ENCODE results near the gene SORCS2.

SORCS2 gene

DNA sequence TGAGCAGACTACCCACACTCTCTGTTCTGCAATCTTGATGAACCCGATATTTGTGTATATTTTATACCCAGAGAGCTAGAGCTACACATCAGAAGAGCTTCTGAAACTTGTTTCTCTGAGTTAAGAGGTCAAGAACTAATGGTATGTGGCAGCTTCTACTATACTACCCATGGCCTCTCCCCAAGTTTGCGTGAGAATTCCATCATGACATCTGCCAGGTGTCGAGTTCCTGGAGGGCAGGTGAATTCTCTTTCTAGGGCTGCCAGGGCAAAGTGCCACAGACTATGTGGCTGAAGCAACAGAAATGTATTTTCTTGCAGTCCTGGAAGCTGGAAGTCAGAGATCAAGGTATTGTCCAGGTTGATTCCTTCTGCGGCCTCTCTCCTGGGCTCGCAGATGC is 4.4 kb downstream of the SORCS2 start:
- no peak overlapping the region for H3K9ac ChIP-seq (ENCODE audit: insufficient read length, low read depth)
- H3K36me3 ChIP-seq (ENCODE audit: insufficient read depth, insufficient read length, low read length): no peaks in the 10 kb centered on the region
- peaks cover 19% of the 10 kb centered on the region for H3K27me3 ChIP-seq (ENCODE audit: insufficient read depth, insufficient read length)
- peaks cover 43% of the 10 kb centered on the region for H3K4me1 ChIP-seq (ENCODE audit: insufficient read depth, insufficient read length)
- TF ChIP-seq SUZ12 (IDR thresholded peaks at IDR 0.05; ENCODE audit: extremely low read depth, insufficient read depth, insufficient read length) (no peak), YY1 (IDR thresholded peaks at IDR 0.05; ENCODE audit: insufficient read depth, insufficient read length) (no peak), ZNF274 (IDR thresholded peaks at IDR 0.05; ENCODE audit: low read depth, low read length) (no peak)
- DNase-seq (ENCODE audit: low read depth, low spot score): no peak
- no peak overlapping the region for H3K4me3 ChIP-seq (ENCODE audit: insufficient read length, low read depth)
- H3K9me3 ChIP-seq (ENCODE audit: insufficient read depth, low read length): no peaks in the 10 kb centered on the region

DNA sequence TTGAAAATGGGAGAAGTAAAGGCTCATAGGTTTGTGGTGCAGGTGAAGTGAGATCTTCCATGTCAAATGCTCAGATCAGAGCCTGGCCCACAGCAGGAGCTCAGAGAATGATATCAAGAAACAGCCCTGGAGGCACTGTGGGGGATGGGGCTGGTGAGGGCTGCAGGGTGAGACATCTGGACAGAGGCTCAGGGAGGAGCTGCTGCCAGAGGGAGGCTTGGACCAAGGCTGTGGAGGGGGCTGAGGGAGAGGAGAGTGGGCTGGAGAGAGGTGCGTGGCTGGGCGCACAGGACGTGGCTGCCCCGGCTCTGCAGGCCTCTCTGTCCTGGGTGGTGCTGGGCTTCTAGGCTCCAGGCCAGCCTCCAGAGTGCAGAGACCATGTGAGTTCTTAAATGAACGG is 5.6 kb downstream of the SORCS2 start:
- H3K9ac ChIP-seq (ENCODE audit: insufficient read length, low read depth): no peak overlapping the region
- no peaks in the 10 kb centered on the region for H3K9me3 ChIP-seq (ENCODE audit: insufficient read depth, low read length)
- no peak for TF ChIP-seq ZNF274 (IDR thresholded peaks at IDR 0.05; ENCODE audit: low read depth, low read length)
- TF ChIP-seq YY1 (IDR thresholded peaks at IDR 0.05; ENCODE audit: insufficient read depth, insufficient read length): no peak
- TF ChIP-seq SUZ12 (IDR thresholded peaks at IDR 0.05; ENCODE audit: extremely low read depth, insufficient read depth, insufficient read length): no peak
- no peaks in the 10 kb centered on the region for H3K36me3 ChIP-seq (ENCODE audit: insufficient read depth, insufficient read length, low read length)
- H3K27me3 ChIP-seq (ENCODE audit: insufficient read depth, insufficient read length): peaks cover 15% of the 10 kb centered on the region
- no peak for DNase-seq (ENCODE audit: low read depth, low spot score)
- peaks cover 45% of the 10 kb centered on the region for H3K4me1 ChIP-seq (ENCODE audit: insufficient read depth, insufficient read length)
- H3K4me3 ChIP-seq (ENCODE audit: insufficient read length, low read depth): no peak overlapping the region

- no peak for TF ChIP-seq SUZ12 (IDR thresholded peaks at IDR 0.05; ENCODE audit: extremely low read depth, insufficient read depth, insufficient read length)
- Histone ChIP-seq H3K36me3 (ENCODE audit: insufficient read depth, insufficient read length, low read length) (no peaks in the 10 kb centered on the region), H3K9me3 (ENCODE audit: insufficient read depth, low read length) (no peaks in the 10 kb centered on the region), H3K4me1 (ENCODE audit: insufficient read depth, insufficient read length) (peaks cover 42% of the 10 kb centered on the region), H3K9ac (ENCODE audit: insufficient read length, low read depth) (no peak overlapping the region), H3K27me3 (ENCODE audit: insufficient read depth, insufficient read length) (peaks cover 8% of the 10 kb centered on the region), H3K4me3 (ENCODE audit: insufficient read length, low read depth) (no peak overlapping the region)
- DNase-seq (ENCODE audit: low read depth, low spot score): no peak
These were observed 6.2 kb downstream of the SORCS2 start for GRCh38 chr4:7198440-7199128.

DNA sequence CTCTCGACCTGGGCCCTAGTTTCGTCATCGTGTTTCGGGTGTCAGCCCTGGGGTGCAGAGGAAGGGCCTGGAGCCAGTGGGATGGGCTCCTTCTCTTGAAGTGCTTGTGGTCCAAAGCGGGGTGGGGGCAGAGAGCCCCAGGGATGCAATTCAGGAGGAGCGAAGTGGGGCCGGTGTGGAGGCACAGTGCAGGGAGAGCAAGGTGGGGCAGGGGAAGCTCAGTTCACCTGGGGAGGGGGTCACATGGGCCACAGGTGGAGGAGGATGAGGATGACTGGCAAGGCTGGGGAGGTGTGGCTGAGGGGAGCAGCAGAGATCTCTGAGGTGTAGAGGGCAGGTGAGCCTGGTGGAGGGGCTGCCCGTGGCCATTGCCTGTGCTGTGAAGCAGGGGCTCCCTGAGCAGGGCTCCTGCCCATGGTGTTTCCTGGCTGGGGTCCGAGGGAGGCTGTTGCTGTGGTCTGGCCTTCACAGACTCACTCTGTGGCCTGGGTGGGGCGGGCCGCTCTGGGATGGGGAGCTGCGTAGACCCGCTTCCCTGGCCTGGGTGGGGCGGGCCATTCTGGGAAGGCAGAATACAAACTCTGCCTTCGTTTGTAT is 6.9 kb downstream of the SORCS2 start:
- H3K9ac ChIP-seq (ENCODE audit: insufficient read length, low read depth): no peak overlapping the region
- no peak for DNase-seq (ENCODE audit: low read depth, low spot score)
- no peak for TF ChIP-seq YY1 (IDR thresholded peaks at IDR 0.05; ENCODE audit: insufficient read depth, insufficient read length)
- TF ChIP-seq ZNF274 (IDR thresholded peaks at IDR 0.05; ENCODE audit: low read depth, low read length): no peak
- no peak for TF ChIP-seq SUZ12 (IDR thresholded peaks at IDR 0.05; ENCODE audit: extremely low read depth, insufficient read depth, insufficient read length)
- H3K36me3 ChIP-seq (ENCODE audit: insufficient read depth, insufficient read length, low read length): no peaks in the 10 kb centered on the region
- H3K27me3 ChIP-seq (ENCODE audit: insufficient read depth, insufficient read length): peaks cover 2% of the 10 kb centered on the region
- H3K4me3 ChIP-seq (ENCODE audit: insufficient read length, low read depth): no peak overlapping the region
- H3K9me3 ChIP-seq (ENCODE audit: insufficient read depth, low read length): no peaks in the 10 kb centered on the region
- H3K4me1 ChIP-seq (ENCODE audit: insufficient read depth, insufficient read length): peaks cover 37% of the 10 kb centered on the region

DNA sequence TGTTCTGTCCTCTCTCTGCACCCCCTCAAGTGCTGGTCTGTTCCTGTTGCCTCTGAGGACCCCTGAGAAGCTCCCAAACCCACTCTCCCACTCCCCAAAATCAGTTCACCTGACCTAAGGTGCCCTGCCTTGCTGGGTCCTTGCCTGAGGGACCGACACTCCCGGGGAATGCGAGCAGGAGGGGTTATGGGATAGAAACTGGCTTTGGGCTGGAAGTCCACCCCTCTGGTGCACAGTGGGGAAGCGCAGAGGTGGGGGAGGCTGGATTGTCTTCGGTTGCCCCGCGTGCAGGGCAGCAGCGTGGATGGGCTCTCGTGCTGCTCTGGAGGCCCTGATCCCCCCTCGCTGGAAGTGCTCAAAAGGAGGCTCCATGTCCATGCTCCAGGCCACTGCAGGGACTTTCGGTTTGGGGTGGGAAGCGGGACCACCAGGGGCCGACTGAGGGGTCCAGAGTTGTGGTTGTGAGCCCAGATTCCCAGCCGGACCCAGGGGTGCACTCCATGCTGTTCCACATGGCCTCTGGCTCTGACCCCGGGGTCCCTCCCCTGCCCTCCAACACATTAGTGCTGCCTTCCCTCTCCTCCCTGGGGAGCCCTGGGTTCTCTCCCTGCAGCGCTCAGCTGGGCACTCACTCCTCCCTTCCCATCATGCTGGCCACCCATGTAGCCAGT is 7.6 kb downstream of the SORCS2 start:
- no peaks in the 10 kb centered on the region for H3K9me3 ChIP-seq (ENCODE audit: insufficient read depth, low read length)
- H3K36me3 ChIP-seq (ENCODE audit: insufficient read depth, insufficient read length, low read length): no peaks in the 10 kb centered on the region
- TF ChIP-seq YY1 (IDR thresholded peaks at IDR 0.05; ENCODE audit: insufficient read depth, insufficient read length): no peak
- TF ChIP-seq ZNF274 (IDR thresholded peaks at IDR 0.05; ENCODE audit: low read depth, low read length): no peak
- no peak for TF ChIP-seq SUZ12 (IDR thresholded peaks at IDR 0.05; ENCODE audit: extremely low read depth, insufficient read depth, insufficient read length)
- H3K9ac ChIP-seq (ENCODE audit: insufficient read length, low read depth): no peak overlapping the region
- no peak overlapping the region for H3K4me3 ChIP-seq (ENCODE audit: insufficient read length, low read depth)
- H3K4me1 ChIP-seq (ENCODE audit: insufficient read depth, insufficient read length): peaks cover 36% of the 10 kb centered on the region
- no peaks in the 10 kb centered on the region for H3K27me3 ChIP-seq (ENCODE audit: insufficient read depth, insufficient read length)
- no peak for DNase-seq (ENCODE audit: low read depth, low spot score)

DNA sequence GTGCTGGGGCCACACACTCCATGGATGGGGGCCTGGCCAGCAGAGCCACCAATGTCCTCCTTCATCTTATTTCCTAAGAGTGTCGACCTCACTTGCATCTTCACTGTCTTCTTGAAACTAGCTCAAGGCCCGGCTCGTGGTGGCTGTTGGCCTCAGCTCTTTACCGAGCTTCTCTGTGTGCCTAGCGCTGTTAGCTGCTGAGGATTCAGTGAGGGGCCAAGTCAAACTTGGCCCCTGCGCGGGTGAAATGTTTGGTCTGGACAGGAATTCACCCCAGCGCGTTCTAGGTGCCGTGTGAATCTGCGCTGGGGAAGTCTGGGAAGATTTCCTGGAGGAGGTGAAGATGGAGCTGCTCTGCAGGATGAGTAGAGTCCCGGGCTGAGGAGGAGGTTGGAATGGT is 8.5 kb downstream of the SORCS2 start:
- Histone ChIP-seq H3K27me3 (ENCODE audit: insufficient read depth, insufficient read length) (no peaks in the 10 kb centered on the region), H3K9me3 (ENCODE audit: insufficient read depth, low read length) (no peaks in the 10 kb centered on the region), H3K4me3 (ENCODE audit: insufficient read length, low read depth) (no peak overlapping the region), H3K4me1 (ENCODE audit: insufficient read depth, insufficient read length) (peaks cover 36% of the 10 kb centered on the region), H3K9ac (ENCODE audit: insufficient read length, low read depth) (no peak overlapping the region), H3K36me3 (ENCODE audit: insufficient read depth, insufficient read length, low read length) (no peaks in the 10 kb centered on the region)
- TF ChIP-seq SUZ12 (IDR thresholded peaks at IDR 0.05; ENCODE audit: extremely low read depth, insufficient read depth, insufficient read length) (no peak), ZNF274 (IDR thresholded peaks at IDR 0.05; ENCODE audit: low read depth, low read length) (no peak), YY1 (IDR thresholded peaks at IDR 0.05; ENCODE audit: insufficient read depth, insufficient read length) (no peak)
- no peak for DNase-seq (ENCODE audit: low read depth, low spot score)
